H1 (cell line): ENCODE results near the gene HK2. TPM values are rescaled to one million over a fixed set of nuclear protein-coding genes. Genes with fewer than 3 reads are reported as not detected.

ENCODE experiments used
- CTCF ChIA-PET: fragments of 300-600 bp; sonication (Branson Sonifier 250); formaldehyde crosslinking; loops from one replicate; lab custom pipeline; 2021; ENCODE audit not compliant: partially characterized antibody; lab: Charles Lee
- POLR2A ChIA-PET: fragments of 300-600 bp; sonication (Branson Sonifier 250); formaldehyde crosslinking; loops from one replicate; lab custom pipeline; 2021; ENCODE audit warnings: inconsistent platforms; ENCODE audit not compliant: partially characterized antibody; lab: Charles Lee
- DNase-seq, 2 experiments: peaks; one replicate each; pipeline versions ENCODE4 v3.0.0 to v3.0.0-alpha.2; 2010 to 2022; ENCODE audit warnings: low spot score in 2 of 2, low read depth in 1 of 2, mixed read lengths in 1 of 2
- FAIRE-seq: peaks from 2 replicates; lab custom pipeline; 2011; peaks lifted over from hg19 to GRCh38; lab: Jason Lieb, UNC
- H2AFZ ChIP-seq: 2 replicates; pipeline ENCODE4 v1.8.1; 2012; ENCODE audit warnings: low read length, inconsistent platforms
- H2AK5ac ChIP-seq: 2 replicates; pipeline ENCODE4 v1.6.1; 2013; ENCODE audit warnings: low read depth, low read length
- H2BK120ac ChIP-seq: replicated peaks from 2 replicates; pipeline ENCODE3; 2013; ENCODE audit warnings: low read depth, low read length, inconsistent platforms
- H2BK12ac ChIP-seq: 2 replicates; pipeline ENCODE4 v1.6.1; 2013; ENCODE audit warnings: low read depth, low read length
- H2BK15ac ChIP-seq: 2 replicates; pipeline ENCODE4 v1.6.1; 2013; ENCODE audit warnings: low read length
- H2BK20ac ChIP-seq: 2 replicates; pipeline ENCODE4 v1.6.1; 2013; ENCODE audit warnings: low read length
- H2BK5ac ChIP-seq: 2 replicates; pipeline ENCODE4 v1.6.1; 2013; ENCODE audit warnings: low read depth, low read length
- H3K14ac ChIP-seq: 2 replicates; pipeline ENCODE4 v1.6.1; 2013; ENCODE audit warnings: inconsistent platforms; ENCODE audit not compliant: insufficient read length
- H3K18ac ChIP-seq: 2 replicates; pipeline ENCODE4 v1.6.1; 2013; ENCODE audit warnings: low read length; ENCODE audit errors: extremely low read depth
- H3K23ac ChIP-seq: 2 replicates; pipeline ENCODE4 v1.6.1; 2013; ENCODE audit warnings: inconsistent platforms; ENCODE audit not compliant: insufficient read length
- H3K23me2 ChIP-seq: 2 replicates; pipeline ENCODE4 v1.6.1; 2013; ENCODE audit warnings: low read depth, low read length
- H3K27ac ChIP-seq: 2 replicates; pipeline ENCODE4 v1.6.1; 2011; ENCODE audit warnings: low read depth, low read length, inconsistent platforms
- H3K27me3 ChIP-seq, 4 experiments: replicated peaks in 1 of 4; 1 replicate in 1 of 4; 2 replicates in 3 of 4; pipeline versions ENCODE4 v1.6.1 to v1.8.1; 2011 to 2013; ENCODE audit warnings: low read length in 3 of 4, mild to moderate bottlenecking in 3 of 4, inconsistent platforms in 2 of 4, mixed read lengths in 2 of 4, moderate library complexity in 1 of 4; ENCODE audit not compliant: control insufficient read depth in 3 of 4, insufficient read depth in 3 of 4; ENCODE audit errors: extremely low read depth in 1 of 4
- H3K36me3 ChIP-seq, 4 experiments: 2 replicates each; pipeline versions ENCODE4 v1.6.1 to v1.8.1; 2011 to 2013; ENCODE audit warnings: mild to moderate bottlenecking in 4 of 4, low read length in 3 of 4, moderate library complexity in 2 of 4, control low read depth in 1 of 4, inconsistent platforms in 1 of 4; ENCODE audit not compliant: insufficient read depth in 4 of 4, control insufficient read depth in 2 of 4
- H3K4ac ChIP-seq: replicated peaks from 2 replicates; pipeline ENCODE3; 2013; ENCODE audit warnings: low read length, low read depth, mixed read lengths, inconsistent platforms; ENCODE audit not compliant: insufficient read length
- H3K4me1 ChIP-seq, 4 experiments: replicated peaks in 1 of 4; 1 replicate in 1 of 4; 2 replicates in 3 of 4; pipeline versions ENCODE4 v1.6.1 to v1.8.1; 2011 to 2013; ENCODE audit warnings: low read length in 3 of 4, inconsistent platforms in 2 of 4, mixed read lengths in 1 of 4; ENCODE audit not compliant: insufficient read depth in 4 of 4, control insufficient read depth in 3 of 4
- H3K4me2 ChIP-seq, 2 experiments: 2 replicates each; pipeline versions ENCODE4 v1.6.1 to v1.8.1; 2011 to 2013; ENCODE audit warnings: low read depth in 2 of 2, low read length in 2 of 2, control low read depth in 1 of 2, inconsistent platforms in 1 of 2, mild to moderate bottlenecking in 1 of 2; ENCODE audit not compliant: insufficient read depth in 1 of 2
- H3K4me3 ChIP-seq, 4 experiments: fragments of 200-600, 300-600 bp in 1 of 4; sonication (generic), shearing (Covaris generic), sonication (Bioruptor Twin) in 1 of 4; 2 replicates each; pipeline versions ENCODE4 v1.5.1 to v1.8.1; 2011 to 2016; ENCODE audit warnings: low read length in 4 of 4, low read depth in 3 of 4, control low read depth in 2 of 4, inconsistent platforms in 2 of 4, mild to moderate bottlenecking in 2 of 4, mixed read lengths in 1 of 4, moderate library complexity in 1 of 4; ENCODE audit not compliant: insufficient read depth in 2 of 4; ENCODE audit errors: extremely low read depth in 1 of 4
- H3K56ac ChIP-seq: replicated peaks from 2 replicates; pipeline ENCODE3; 2013; ENCODE audit warnings: low read depth, mild to moderate bottlenecking, mixed read lengths, low read length, inconsistent platforms; ENCODE audit not compliant: insufficient read length
- H3K79me1 ChIP-seq: 2 replicates; pipeline ENCODE4 v1.6.1; 2013; ENCODE audit warnings: low read depth, low read length, control low read depth
- H3K79me2 ChIP-seq, 2 experiments: 2 replicates each; pipeline versions ENCODE4 v1.6.1 to v1.8.1; 2012 to 2013; ENCODE audit warnings: low read length in 2 of 2, mild to moderate bottlenecking in 2 of 2, inconsistent platforms in 1 of 2; ENCODE audit not compliant: insufficient read depth in 2 of 2, control insufficient read depth in 1 of 2
- H3K9ac ChIP-seq, 4 experiments: replicated peaks in 1 of 4; 1 replicate in 1 of 4; 2 replicates in 3 of 4; pipeline versions ENCODE4 v1.6.1 to v1.8.1; 2011 to 2013; ENCODE audit warnings: low read depth in 3 of 4, low read length in 3 of 4, control low read depth in 2 of 4, mild to moderate bottlenecking in 2 of 4, moderate library complexity in 2 of 4, inconsistent platforms in 1 of 4; ENCODE audit errors: extremely low read depth in 1 of 4
- H3K9me3 ChIP-seq, 2 experiments: 2 replicates each; pipeline versions ENCODE4 v1.6.1 to v1.8.1; 2012 to 2013; ENCODE audit warnings: mild to moderate bottlenecking in 2 of 2, moderate library complexity in 2 of 2, control low read depth in 1 of 2, inconsistent platforms in 1 of 2, low read depth in 1 of 2, low read length in 1 of 2, mixed read lengths in 1 of 2; ENCODE audit not compliant: insufficient read depth in 2 of 2
- H4K20me1 ChIP-seq, 2 experiments: replicated peaks in 1 of 2; 2 replicates each; pipeline versions ENCODE3 to v1.8.1; 2011 to 2013; ENCODE audit warnings: inconsistent platforms in 2 of 2, low read length in 2 of 2, mild to moderate bottlenecking in 1 of 2; ENCODE audit not compliant: insufficient read depth in 2 of 2, control insufficient read depth in 1 of 2
- H4K5ac ChIP-seq: 2 replicates; pipeline ENCODE4 v1.6.1; 2013; ENCODE audit warnings: low read length, low read depth, mixed read lengths, inconsistent platforms; ENCODE audit not compliant: insufficient read length
- H4K8ac ChIP-seq: 2 replicates; pipeline ENCODE4 v1.8.0; 2013; ENCODE audit warnings: mild to moderate bottlenecking, moderate library complexity, low read length, inconsistent platforms; ENCODE audit not compliant: insufficient read depth; ENCODE audit errors: extremely low read depth
- H4K91ac ChIP-seq: replicated peaks from 2 replicates; pipeline ENCODE3; 2013; ENCODE audit warnings: low read length, mixed read lengths, inconsistent platforms; ENCODE audit not compliant: insufficient read length
- ATF2 ChIP-seq: IDR thresholded peaks from 2 replicates; pipeline ENCODE4 v1.6.1; 2012; ENCODE audit warnings: low read length, inconsistent platforms
- CEBPB ChIP-seq: IDR thresholded peaks from 2 replicates; pipeline ENCODE4 v1.6.1; 2012; ENCODE audit warnings: low read depth, low read length
- CHD1 ChIP-seq: IDR thresholded peaks from 2 replicates; pipeline ENCODE4 v1.6.1; 2012; ENCODE audit warnings: low read depth, low read length, improper control_type of control experiment
- EP300 ChIP-seq, 2 experiments: IDR thresholded peaks; 1 replicate in 1 of 2; 2 replicates in 1 of 2; pipeline ENCODE4 v1.6.1; 2011 to 2012; ENCODE audit warnings: low read depth in 2 of 2, low read length in 2 of 2, mild to moderate bottlenecking in 2 of 2, borderline replicate concordance in 1 of 2, inconsistent platforms in 1 of 2, moderate library complexity in 1 of 2
- GABPA ChIP-seq: IDR thresholded peaks from 2 replicates; pipeline ENCODE4 v1.6.1; 2011; ENCODE audit warnings: mild to moderate bottlenecking, low read length, moderate library complexity, borderline replicate concordance; ENCODE audit not compliant: insufficient read depth
- JUN ChIP-seq: IDR thresholded peaks from 2 replicates; pipeline ENCODE4 v1.6.1; 2011; ENCODE audit warnings: low read depth, mild to moderate bottlenecking, improper control_type of control experiment, low read length
- JUND ChIP-seq: IDR thresholded peaks from 2 replicates; pipeline ENCODE4 v1.6.1; 2011; ENCODE audit warnings: mild to moderate bottlenecking, improper control_type of control experiment, low read length
- NRF1 ChIP-seq: IDR thresholded peaks from 2 replicates; pipeline ENCODE4 v1.6.1; 2011; ENCODE audit warnings: mild to moderate bottlenecking, low read depth, low read length, improper control_type of control experiment
- SRF ChIP-seq: IDR thresholded peaks from 2 replicates; pipeline ENCODE4 v1.6.1; 2011; ENCODE audit warnings: mild to moderate bottlenecking, low read depth, low read length, moderate library complexity
- TAF1 ChIP-seq: IDR thresholded peaks from 2 replicates; pipeline ENCODE4 v1.6.1; 2011; ENCODE audit warnings: mild to moderate bottlenecking, low read depth, low read length
- TCF12 ChIP-seq: IDR thresholded peaks from 2 replicates; pipeline ENCODE4 v1.6.1; 2011; ENCODE audit warnings: low read depth, mild to moderate bottlenecking, low read length
- TEAD4 ChIP-seq: IDR thresholded peaks from 2 replicates; pipeline ENCODE4 v1.6.1; 2012; ENCODE audit warnings: low read depth, low read length, inconsistent platforms, mixed read lengths
- ZNF274 ChIP-seq: IDR thresholded peaks from 2 replicates; pipeline ENCODE4 v1.7.0; 2012; ENCODE audit warnings: low read length, borderline replicate concordance; ENCODE audit errors: extremely low read depth
- WGBS, 2 experiments: shearing (Covaris generic) in 1 of 2; methylation state at CpG; one replicate each; pipeline versions ENCODE4 v1.1.6 to v1.1.7; 2013 to 2015; ENCODE audit warnings: low lambda C conversion rate in 2 of 2, mixed read lengths in 2 of 2, inconsistent platforms in 1 of 2, low coverage in 1 of 2, missing lambda C conversion rate in 1 of 2; ENCODE audit not compliant: insufficient replicate concordance in 2 of 2, insufficient coverage in 1 of 2, insufficient read length in 1 of 2; ENCODE audit errors: extremely low coverage in 1 of 2, missing lambda C conversion rate in 1 of 2; 5-methylcytosine and 5-hydroxymethylcytosine counted together
- polyA plus RNA-seq, 7 experiments: library from polyadenylated mRNA; depleted of rRNA in 3 of 7; stranded (reverse) in 5 of 7; unstranded in 2 of 7; fragments of >200 nt in 5 of 7; fragments of 200-250 nt in 2 of 7; gene quantifications; 1 replicate in 5 of 7; 2 replicates in 1 of 7; 4 replicates in 1 of 7; pipeline versions ENCODE4 v1.2.1 to v1.2.3, GENCODE V29; 2011 to 2013; ENCODE audit warnings: missing spikeins in 2 of 7, mixed read lengths in 2 of 7
- total RNA-seq: library from RNA; stranded (reverse); fragmentation: NEBNext Ultra II Directional; extraction: Animal tissue kit (Norgen Biotek cat#: 25700); gene quantifications from 2 replicates; pipeline ENCODE4 v1.2.1, GENCODE V29; 2021

HK2 gene
- total and polyA plus RNA-seq, 2 of the 8 experiments (the other 6 are each of a cell fraction or from before 2014, with no cell fraction given), result 22.1 to 61.9 TPM

- Histone ChIP-seq H3K4me3 (no peak overlapping the region), H4K91ac (no peak overlapping the region), H4K8ac (no peak overlapping the region), H3K79me1 (no peaks in the 10 kb centered on the region), H2BK20ac (no peak overlapping the region), H3K9me3 (no peaks in the 10 kb centered on the region), H2AK5ac (no peak overlapping the region), H3K23ac (no peak overlapping the region), H3K4ac (no peak overlapping the region), H2BK120ac (no peak overlapping the region), H3K4me1 (no peaks in the 10 kb centered on the region), H2BK15ac (no peak overlapping the region), H3K18ac (no peak overlapping the region), H3K4me2 (no peak overlapping the region), H3K27me3 (no peaks in the 10 kb centered on the region), H3K9ac (no peak overlapping the region), H2BK5ac (no peak overlapping the region), H2AFZ (no peak overlapping the region), H3K36me3 (no peaks in the 10 kb centered on the region), H4K20me1 (no peaks in the 10 kb centered on the region), H4K5ac (no peak overlapping the region)
- WGBS, 2 experiments, result 89% methylated on average over 4 of the region's 4 CpGs; no CpG with 5 or more reads in 1 of the 2 experiments
- no peak for FAIRE-seq
- POLR2A ChIA-PET, result no interaction called here
- TF ChIP-seq CHD1, result no peak
- no peak for TF ChIP-seq JUN
- TF ChIP-seq GABPA, result no peak
- no peak for TF ChIP-seq ZNF274
- no peak for TF ChIP-seq CEBPB
- TF ChIP-seq ATF2, result no peak
- no peak for TF ChIP-seq JUND
- no peak for TF ChIP-seq SRF
- TF ChIP-seq TAF1, result no peak
- no peak for TF ChIP-seq NRF1
- no peak for TF ChIP-seq TEAD4
- TF ChIP-seq TCF12, result no peak
- TF ChIP-seq EP300 (IDR thresholded peaks at IDR 0.05; ENCODE audit: borderline replicate concordance in 1 of 2, low read depth in 2 of 2, low read length in 2 of 2), result no peak
- TF ChIP-seq, all 59 proteins: peak for 0
- Histone ChIP-seq H3K79me2 (no peaks in the 10 kb centered on the region), H3K56ac (no peak overlapping the region), H2BK12ac (no peak overlapping the region), H3K14ac (no peak overlapping the region), H3K27ac (no peak overlapping the region), H3K23me2 (no peaks in the 10 kb centered on the region)
- CTCF ChIA-PET, result interaction anchor here (0.8 kb wide), 1 partner anchor 41 kb away, joined by 3 read pairs; no protein-coding TSS in a partner anchor
- no peak for DNase-seq
These were observed 104.3 kb downstream of the HK2 start for GRCh38 chr2:74938264-74938663.
